Cerebellar nuclear complex (tissue), 1 donor: ENCODE measurements around the gene TEX101.

ENCODE experiments used
- DNase-seq, 2 experiments: peaks; one replicate each; lab custom pipeline; 2025; lab: John Stamatoyannopoulos, UW

Gene TEX101

DNA sequence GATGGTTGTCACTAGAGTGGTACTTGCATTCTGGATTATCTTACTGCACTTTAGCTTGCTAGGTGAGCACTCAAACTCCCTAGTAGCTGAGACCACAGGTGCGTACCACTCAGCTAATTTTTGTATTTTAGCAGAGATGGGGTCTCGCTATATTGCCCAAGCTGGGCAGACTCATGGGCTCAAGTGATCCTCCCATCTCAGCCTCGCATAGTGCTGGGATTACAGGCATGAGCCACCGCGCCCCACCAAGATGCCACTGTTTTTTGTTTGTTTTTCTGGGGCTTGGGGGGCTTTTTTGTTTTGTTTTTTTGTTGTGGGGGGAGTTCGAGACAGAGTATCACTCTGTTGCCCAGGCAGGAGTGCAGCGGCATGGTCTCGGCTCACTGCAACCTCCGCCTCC is 33.0 kb downstream of the TEX101 start:
- DNase-seq = no peak

DNA sequence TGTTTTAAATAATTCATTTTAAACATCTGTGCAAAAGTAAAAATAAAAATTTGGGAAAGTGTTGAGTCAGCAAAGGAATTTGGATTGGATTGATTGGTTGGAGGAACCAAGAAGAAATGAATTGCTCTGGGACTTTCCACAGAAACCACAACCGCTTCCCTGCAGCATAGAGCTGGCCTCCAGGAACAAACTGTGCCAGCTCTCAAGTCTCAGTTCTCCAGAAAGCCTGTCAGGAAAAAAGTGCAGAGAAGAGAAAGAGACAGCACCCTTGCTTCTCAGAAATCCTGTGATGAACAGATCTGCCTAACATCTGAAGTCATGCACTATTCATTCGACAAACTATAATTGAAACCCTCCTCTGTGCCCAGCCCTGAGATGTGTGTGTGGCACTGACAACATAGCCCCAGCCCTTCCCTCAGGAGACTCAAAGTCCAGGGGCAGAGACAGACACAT is 35.9 kb downstream of the TEX101 start:
- no peak for DNase-seq

DNA sequence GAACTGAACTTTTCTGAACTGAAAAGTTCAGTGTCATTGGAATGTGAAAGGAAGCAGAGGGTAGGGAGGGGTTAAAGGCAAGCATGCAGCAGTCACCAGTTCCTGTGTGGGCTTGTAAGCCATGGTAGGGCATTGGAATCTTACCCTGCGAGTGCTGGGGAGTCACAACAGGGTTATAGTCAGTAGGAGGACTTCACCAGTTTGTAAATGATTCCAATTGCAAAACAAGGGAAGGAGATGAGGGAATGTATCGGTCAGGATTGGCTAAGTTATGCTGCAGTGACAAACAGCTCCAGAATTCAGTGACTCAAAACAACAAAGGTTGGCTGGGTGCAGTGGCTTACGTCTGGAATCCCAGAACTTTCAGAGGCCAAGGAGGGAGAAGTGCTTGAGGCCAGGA is 37.9 kb downstream of the TEX101 start:
- no peak for DNase-seq

DNA sequence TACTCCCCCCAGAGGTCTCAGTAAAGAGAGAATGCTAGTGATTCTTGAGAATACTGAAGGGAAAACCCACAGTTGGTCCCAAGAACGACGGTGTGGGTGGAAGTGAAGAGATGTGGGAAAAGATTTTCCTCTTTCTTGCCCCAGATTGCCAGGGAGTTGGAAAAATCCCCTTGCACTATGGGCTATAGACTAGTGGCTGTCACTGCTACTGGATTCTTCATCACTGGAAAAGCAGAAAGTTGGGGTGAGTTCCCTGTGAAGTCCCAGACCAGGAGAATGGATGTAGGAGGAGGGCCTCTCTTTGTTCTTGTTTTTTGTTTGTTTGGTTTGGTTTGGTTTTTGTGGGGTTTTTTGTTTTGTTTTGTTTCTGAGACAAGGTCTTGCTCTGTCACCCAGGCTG is 39.3 kb downstream of the TEX101 start:
- DNase-seq = no peak

DNA sequence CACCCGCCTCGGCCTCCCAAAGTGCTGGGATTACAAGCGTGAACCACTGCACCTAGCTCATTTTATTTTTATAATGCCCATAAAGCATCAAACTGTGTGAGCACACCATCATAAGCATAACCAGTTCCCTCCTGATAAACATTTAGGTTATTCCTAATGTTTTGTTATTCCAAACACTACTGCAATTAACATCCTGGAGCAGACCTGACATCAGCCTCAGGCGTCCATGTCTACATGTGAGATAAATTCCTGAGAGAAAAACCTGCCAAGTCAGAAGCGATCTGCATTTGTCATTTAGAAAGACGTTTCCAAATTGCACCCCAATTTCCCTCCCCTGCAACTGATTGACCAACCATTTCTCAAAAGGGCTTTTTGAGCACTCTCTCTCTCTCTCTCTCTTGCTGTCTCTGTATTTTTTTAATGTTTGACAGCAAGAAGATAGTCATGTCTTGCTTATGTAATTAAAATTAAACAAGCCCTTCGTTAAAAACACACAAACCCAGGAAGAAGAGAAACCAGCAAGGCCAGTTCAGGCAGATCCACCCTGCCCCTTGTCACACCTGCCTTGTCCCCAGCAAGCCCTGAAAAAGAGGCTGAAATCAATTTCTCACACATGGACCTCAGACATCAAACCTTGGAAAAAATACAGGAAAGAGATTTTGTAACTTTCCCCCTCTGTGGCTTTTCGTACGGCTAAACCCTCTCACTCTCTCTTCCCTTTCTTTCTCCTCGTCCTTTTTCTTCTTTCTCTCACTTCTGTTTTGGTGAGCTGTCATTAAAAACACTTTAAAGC is 40.8 kb downstream of the TEX101 start:
- no peak for DNase-seq

DNA sequence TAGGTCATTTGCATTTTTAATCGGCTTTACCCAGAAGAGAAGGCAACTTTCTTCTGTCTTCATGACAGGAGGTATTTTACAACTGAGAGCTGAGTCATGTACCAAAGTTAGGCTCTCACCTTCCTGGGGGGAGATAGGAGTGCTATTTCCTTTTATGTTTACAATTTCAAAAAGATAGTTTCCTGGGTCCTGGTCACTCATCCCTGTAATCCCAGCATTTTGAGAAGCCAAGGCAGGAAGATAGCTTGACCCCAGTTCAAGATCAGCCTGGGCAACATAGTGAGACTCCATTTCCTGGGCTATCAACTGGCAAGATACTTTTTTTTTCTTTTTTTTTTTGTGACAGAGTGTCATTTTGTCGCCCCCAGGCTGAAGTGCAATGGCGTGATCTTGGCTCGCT is 43.1 kb downstream of the TEX101 start:
- DNase-seq = no peak

DNA sequence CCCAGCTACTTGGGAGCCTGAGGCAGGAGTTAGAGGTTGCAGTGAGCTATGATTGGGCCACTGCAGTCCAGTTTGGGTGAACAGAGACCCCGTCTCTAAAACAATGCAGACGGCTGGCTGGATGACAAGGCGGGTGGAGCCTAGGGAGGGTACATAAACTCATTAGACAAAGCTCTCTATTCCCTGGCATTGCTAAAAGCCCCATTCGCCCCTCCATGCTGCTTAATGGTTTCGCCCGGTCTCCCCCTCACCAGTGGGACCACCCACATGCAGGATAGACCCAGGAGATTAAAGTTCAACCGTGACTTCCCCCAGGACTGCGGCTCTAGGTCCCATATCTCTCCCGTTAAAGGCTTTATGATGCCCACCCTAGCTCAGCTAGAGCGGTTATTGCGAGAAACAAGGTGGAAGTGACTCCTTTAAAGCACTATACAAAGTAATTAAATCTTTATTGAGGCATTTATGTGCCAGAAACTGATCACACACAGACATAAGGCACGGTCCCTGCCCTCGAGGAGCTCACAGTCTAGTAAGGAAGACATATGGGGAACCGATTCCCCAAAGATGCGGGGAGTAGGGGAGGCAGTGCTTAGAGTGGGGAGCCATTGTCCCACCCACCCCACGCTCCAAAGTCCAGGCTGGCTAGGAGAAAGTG is 45.8 kb downstream of the TEX101 start:
- no peak for DNase-seq

DNA sequence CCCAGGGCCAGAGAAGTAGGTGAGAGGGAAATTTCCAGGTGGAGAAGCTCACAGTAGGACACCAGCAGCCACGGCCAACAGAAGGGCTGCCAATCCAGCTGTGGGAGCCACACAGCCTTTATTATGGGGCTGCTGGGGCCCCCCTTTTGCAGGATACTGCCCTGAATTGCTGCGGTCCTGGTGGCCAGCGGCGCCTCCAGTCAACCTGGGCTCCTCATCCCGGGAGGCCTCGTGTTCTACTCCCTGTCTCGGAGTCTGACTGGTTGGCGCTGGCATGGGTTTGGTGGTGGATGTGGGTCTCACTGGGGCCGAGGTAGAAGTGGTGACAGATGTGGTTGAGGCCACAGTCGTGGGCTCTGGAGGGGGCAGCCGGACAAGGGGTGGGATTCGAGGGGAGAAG is 46.6 kb downstream of the TEX101 start:
- DNase-seq = no peak

DNA sequence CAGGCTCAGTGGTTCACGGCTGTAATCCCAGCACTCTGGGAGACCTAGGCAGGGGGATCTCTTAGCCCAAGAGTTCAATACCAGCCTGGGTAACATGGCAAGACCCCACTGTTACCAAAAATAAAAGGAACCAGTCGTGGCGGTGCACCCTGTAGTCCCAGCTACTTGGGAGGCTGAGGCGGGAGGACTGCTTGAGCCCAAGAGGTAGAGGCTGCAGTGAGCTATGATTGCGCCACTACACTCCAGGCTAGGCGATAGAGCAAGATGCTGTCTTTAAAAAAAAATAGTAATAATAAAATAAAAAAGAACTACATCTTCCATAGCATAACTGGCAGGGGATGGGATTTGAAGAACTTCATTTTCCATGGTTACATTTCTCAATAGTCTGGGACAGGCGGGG is 47.7 kb downstream of the TEX101 start:
- DNase-seq = no peak

DNA sequence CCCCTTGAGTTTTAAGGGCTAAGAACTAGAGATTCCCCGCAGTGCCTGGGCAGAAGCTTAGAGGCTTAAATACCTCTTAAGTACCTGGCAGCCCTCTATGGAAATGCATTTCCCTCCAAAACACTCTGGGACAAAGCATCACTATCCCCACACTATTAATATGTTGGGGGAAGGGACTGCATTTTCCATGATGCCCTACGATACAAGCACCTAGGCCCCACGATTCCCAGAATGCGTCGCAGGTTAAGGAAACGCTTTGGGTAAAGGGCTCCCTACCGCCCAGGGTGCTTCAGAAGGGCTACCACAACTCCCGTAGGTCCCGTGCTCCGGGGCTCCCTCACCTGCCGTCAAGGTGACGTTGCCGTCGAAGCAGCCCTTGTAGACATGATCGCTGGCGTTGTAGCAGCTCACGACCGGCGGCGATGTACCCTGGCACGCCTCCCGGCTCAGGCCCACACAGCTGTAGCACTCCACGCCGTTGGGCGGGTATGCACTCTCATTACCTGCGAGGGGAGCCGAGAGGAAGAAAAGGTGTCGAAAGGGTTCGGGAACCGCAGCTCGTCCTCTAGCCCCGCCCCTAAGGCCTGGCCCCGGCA is 48.2 kb downstream of the TEX101 start:
- DNase-seq = no peak

DNA sequence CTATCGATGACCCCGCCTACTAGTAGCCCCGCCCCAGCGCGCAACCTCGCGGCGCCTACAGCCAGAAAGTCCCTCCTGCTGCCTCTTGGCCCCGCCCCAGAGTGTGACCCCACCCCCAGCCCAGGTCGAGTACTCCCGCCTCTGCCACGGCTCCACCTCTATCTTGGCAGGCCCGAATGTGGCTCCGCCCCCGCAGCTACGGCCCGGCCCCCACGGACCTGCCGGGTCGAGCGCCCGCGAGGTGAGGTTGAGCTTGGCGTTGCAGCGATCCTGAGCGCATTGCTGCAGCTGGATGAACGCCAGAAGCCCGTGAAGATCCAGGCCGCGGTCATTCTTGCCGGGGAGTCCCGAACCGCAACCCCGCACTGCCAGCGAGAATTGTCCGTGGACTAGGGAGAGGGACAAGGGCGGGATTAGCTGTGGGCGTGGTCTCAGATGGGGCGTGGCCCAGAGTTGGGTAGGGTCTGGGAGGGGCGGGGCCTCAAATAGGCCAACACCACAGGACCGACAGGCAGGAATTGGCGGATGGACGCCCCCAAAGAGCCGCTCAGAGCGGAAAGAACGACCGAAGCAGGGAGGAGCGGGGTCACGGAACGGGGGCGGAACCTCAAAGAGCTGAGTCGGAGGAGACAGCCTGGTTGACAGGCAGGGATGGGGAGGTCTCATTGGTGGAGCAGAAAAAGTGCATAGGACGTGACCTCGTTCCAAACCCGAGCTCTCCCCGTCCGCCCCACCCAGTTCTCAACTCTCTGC is 48.9 kb downstream of the TEX101 start:
- DNase-seq = no peak

DNA sequence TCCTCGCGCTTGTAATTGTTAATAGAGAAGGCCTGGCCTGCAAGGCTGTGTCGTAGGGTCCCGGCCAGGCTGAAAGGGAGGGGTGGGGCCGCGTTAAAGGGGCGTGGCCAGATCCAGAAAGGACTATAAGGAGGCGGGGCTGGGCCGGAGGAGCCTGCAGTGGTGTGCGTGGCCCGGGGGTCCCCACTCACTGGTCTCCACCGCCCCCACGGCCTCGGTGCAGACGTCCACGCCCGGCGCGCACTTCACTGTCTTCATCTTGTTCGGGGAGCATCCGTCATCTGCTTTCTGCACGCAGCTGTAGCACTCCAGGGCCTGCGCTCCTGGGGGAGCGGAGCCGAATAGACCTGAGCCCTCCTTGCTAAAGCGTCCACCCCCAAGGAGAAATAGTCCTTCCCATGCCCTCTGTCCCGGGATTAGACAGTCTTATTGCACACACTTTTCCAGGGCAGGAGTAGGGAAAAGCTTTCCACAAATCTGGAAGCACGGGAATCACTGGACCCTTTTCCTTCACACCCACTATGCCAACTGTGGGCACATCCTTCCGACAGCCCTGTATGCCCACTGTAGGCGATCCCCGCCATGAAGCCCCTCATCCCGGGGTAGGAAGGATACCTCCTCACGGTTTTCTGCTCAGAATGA is 49.6 kb downstream of the TEX101 start:
- DNase-seq = no peak

DNA sequence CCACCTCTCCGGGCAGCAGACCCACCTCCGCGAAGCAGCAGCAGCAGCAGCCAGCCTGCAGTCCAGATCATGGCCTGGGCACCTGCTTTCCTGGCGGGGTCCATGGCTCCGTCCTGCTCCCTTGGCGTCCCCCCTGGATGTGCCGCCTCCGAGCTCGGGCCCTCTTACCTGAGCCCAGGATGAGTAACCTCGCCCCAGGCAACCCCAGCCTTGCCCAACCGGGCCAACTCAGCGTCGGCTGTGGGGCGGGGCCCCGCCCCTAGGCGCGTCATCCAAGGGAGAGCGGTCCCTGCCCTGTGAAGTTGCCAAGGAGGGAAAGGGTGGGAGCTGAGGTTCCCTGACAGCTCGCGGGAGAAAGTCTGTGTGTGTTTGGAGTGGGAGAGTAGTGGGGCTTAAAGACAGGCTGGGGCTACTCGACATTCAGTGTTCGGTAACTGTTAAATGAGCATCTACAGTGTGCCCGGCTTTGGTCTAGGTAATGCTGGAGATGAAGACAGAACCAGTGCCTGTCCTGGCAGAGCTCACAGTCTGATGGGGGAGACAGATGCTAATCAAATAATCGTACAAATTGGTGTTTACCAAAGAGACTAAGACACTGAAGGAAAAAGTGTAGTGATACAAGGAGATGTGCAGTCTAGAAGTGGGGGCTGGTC is 50.9 kb downstream of the TEX101 start, which contains the start of gene LYPD3:
Gene LYPD3, minus strand, starts transcription at position 141 of the 653 bp plus-strand sequence. Its CDS starts 37 bp downstream, at position 104.
- DNase-seq = no peak

DNA sequence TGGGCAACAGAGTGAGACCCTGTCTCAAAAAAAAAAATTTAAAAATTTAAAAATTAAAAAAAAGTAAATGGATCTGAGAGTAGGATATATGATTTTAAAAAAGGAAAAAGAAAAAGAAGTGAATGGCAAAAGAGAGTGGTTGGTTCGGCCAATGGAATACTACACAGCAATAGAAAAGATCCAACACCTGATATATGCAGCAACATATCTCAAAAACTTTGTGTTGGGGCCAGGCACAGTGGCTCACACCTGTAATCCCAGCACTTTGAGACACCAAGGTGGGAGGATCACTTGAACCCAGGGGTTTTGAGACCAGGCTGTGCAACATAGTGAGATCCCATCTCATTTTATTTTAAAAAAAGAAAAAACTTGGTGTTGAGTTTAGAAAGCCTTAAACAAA is 52.1 kb downstream of the TEX101 start:
- no peak for DNase-seq

DNA sequence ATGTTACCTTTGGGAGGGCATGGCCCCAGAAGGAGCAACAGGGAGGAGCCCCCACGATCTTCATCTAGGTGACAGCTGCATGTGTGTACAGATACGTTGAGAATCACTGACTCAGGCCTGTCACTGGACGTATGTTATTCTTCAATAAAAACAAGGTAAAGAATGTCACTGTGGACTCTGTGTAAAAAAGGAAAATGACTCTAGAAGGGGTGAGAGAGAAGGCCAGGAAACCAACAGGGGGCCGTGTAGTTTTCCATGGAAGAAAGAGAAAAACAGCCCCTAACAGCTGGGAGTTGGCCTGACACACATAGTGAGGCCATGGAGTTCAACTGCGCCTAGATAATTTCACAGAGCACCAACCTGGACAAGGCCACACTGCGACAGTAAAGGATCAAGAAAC is 52.6 kb downstream of the TEX101 start:
- DNase-seq = no peak

DNA sequence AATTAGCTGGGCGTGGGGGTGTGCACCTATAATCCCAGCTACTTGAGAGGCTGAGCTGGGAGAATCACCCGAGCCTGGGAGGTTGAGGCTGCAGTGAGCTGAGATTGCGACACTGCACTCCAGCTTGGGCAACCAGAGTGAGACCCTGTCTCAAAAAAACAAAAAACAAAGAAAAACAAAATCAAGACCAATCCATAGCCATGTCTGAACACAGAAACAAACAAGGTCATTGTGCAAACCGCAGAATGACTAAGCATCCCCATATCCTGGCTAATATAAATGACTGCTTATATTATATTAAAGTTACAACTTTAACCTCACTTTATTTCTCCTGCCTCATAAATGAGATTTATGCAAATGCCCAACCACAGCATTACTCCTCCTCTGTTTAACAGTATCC is 53.0 kb downstream of the TEX101 start:
- no peak for DNase-seq
